ENCODE measurements around the gene TMTC2. TPM values are rescaled to one million over a fixed set of nuclear protein-coding genes. Genes with fewer than 3 reads are reported as not detected.
"Not testable (repeated sequence)": the region's sequence is repeated elsewhere in the genome, so short reads cannot be mapped to it uniquely, and the experiment has no call there.

The TMTC2 gene
- total and polyA plus RNA-seq, 12 donors, result 1.6 to 4.4 (median 2.7) TPM

DNA sequence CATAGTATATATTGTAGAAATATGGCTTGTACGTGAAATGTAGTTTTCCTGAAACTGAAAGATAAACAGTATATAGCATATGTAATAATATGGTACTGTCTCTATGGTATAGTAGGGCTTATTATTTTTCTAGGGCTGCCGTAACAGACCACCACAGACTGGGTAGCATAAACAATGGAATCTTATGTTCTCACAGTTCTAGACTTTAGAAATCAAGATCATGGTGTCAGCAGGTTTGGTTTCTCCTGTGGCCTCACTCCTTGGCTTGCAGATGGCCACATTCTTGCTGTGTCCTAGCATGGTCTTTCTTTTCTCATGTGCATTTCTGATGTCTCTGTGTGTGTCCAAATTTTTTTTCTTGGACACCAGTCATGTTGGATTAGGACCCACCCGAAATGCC, 155.8 kb downstream of the TMTC2 start:
- 90 to 95% (median 93%) methylated on average over 3 of the region's 3 CpGs for WGBS, 4 donors
- no peaks in the 10 kb centered on the region for H3K36me3 ChIP-seq (replicated peaks in 1 of 2)
- H3K4me1 ChIP-seq (replicated peaks in 1 of 2), result peaks cover 0 to 5% of the 10 kb centered on the region in 2 donors
- DNase-seq, result no peak
- no peak overlapping the region for H3K27ac ChIP-seq
- H3K4me3 ChIP-seq, result no peak overlapping the region
- H3K27me3 ChIP-seq, result no peaks in the 10 kb centered on the region
- TF ChIP-seq POLR2A (IDR thresholded peaks at IDR 0.05), result no peak
- TF ChIP-seq, protein P1, sequence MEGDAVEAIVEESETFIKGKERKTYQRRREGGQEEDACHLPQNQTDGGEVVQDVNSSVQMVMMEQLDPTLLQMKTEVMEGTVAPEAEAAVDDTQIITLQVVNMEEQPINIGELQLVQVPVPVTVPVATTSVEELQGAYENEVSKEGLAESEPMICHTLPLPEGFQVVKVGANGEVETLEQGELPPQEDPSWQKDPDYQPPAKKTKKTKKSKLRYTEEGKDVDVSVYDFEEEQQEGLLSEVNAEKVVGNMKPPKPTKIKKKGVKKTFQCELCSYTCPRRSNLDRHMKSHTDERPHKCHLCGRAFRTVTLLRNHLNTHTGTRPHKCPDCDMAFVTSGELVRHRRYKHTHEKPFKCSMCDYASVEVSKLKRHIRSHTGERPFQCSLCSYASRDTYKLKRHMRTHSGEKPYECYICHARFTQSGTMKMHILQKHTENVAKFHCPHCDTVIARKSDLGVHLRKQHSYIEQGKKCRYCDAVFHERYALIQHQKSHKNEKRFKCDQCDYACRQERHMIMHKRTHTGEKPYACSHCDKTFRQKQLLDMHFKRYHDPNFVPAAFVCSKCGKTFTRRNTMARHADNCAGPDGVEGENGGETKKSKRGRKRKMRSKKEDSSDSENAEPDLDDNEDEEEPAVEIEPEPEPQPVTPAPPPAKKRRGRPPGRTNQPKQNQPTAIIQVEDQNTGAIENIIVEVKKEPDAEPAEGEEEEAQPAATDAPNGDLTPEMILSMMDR (IDR thresholded peaks at IDR 0.05), result no peak
- no peaks in the 10 kb centered on the region for H3K9me3 ChIP-seq (replicated peaks in 1 of 3)
- intact Hi-C loops (cut with DNase I), result no loop called here

DNA sequence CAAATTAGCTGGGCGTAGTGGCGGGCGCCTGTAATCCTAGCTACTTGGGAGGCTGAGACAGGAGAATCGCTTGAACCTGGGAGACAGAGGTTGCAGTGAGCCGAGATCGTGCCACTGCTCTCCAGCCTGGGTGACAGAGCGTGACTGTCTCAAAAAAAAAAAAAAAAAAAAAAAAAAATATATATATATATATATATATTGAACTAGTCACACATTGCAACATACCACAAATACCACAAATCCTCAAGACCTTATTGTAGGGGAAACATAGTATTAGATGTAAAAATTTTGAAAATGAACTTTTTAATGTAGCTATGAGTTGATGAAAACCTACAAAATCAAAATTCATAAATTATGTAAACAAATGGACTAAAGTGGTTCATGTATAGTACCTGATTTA, 158.4 kb downstream of the TMTC2 start:
- H3K36me3 ChIP-seq (replicated peaks in 1 of 2); DNase-seq; intact Hi-C loops (cut with DNase I); H3K27me3 ChIP-seq; H3K4me3 ChIP-seq; H3K4me1 ChIP-seq (replicated peaks in 1 of 2); H3K27ac ChIP-seq; H3K9me3 ChIP-seq (replicated peaks in 1 of 3): not testable (repeated sequence)
- WGBS, 4 donors, result 78 to 94% (median 88%) methylated on average over 7 of the region's 7 CpGs

DNA sequence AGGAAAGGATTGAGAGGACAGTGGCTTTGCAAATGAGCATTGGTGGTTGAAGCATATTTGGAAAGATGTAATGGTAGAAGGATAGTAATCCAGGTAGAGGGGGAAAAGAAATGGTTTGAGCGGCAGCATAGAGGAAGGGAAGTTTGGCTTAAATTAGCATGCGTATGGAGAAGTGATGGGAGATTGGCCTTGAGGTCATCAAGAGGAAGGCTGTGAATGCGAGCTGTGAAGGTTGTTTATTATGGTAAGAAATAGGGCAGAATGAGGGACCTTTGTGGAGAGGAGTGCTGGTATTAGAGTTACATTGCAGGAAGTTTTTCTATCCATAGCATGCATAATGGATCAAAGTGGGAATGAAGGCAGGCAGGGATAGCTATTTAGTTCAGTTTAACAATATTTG, 162.1 kb downstream of the TMTC2 start:
- 70 to 82% (median 73%) methylated on average over 3 of the region's 3 CpGs for WGBS, 4 donors
- Histone ChIP-seq H3K9me3 (replicated peaks in 1 of 3) (no peaks in the 10 kb centered on the region), H3K27me3 (no peaks in the 10 kb centered on the region), H3K4me3 (no peak overlapping the region), H3K4me1 (replicated peaks in 1 of 2) (no peaks in the 10 kb centered on the region), H3K27ac (no peak overlapping the region), H3K36me3 (replicated peaks in 1 of 2) (no peaks in the 10 kb centered on the region)
- TF ChIP-seq POLR2A (IDR thresholded peaks at IDR 0.05), result no peak
- TF ChIP-seq, protein P1 (IDR thresholded peaks at IDR 0.05), result no peak
- DNase-seq, result no peak
- intact Hi-C loops (cut with DNase I), result no loop called here

DNA sequence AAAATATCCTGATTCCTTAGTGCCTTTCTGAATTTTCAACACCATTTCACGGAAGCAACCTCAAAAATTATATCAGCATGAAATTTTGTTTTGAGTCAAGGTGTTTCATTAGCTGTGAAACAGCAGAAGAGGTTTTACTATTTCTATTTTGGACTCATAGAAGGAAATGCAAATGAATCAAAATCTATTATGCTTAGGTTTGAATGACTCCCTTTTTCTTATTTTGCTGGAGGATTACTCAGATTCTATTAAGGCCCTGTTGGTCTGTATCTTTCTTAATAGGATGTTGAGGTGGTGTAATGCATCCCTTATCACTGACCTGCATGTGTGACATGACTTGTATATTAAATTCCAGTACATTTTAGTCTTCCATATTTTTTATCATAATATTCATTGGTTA, 165.8 kb downstream of the TMTC2 start:
- no peak for DNase-seq
- H3K36me3 ChIP-seq (replicated peaks in 1 of 2), result no peaks in the 10 kb centered on the region
- 79 to 93% (median 84%) methylated on average over 1 of the region's 1 CpG for WGBS, 4 donors
- H3K27me3 ChIP-seq, result no peaks in the 10 kb centered on the region
- intact Hi-C loops (cut with DNase I), result no loop called here
- no peak overlapping the region for H3K4me3 ChIP-seq
- no peak for TF ChIP-seq POLR2A (IDR thresholded peaks at IDR 0.05)
- TF ChIP-seq, protein P1 (IDR thresholded peaks at IDR 0.05), result no peak
- no peak overlapping the region for H3K27ac ChIP-seq
- H3K9me3 ChIP-seq (replicated peaks in 1 of 3), result no peaks in the 10 kb centered on the region
- no peaks in the 10 kb centered on the region for H3K4me1 ChIP-seq (replicated peaks in 1 of 2)

DNA sequence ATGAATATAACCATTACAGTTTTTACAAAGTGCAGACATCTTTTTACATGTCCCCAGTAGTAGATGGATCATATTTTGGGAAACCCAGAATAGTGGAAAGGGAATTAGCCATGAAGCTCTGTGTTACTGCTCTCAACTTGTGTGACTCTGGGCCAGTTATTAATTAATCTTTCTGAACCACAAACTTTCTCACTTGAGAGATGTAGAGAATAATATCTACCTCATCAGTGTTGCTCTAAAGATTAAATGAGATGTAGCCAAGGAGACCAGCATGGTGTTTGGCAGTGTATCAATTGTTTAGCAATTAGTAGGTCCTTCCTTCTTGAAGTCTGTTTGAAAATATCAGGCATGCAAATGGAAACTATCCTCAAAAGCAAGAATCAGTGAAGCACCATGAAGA, 169.2 kb downstream of the TMTC2 start:
- Histone ChIP-seq H3K9me3 (replicated peaks in 1 of 3) (no peaks in the 10 kb centered on the region), H3K36me3 (replicated peaks in 1 of 2) (no peaks in the 10 kb centered on the region), H3K4me1 (replicated peaks in 1 of 2) (no peaks in the 10 kb centered on the region), H3K27me3 (no peaks in the 10 kb centered on the region), H3K27ac (no peak overlapping the region), H3K4me3 (no peak overlapping the region)
- intact Hi-C loops (cut with DNase I), result no loop called here
- TF ChIP-seq, protein P1 (IDR thresholded peaks at IDR 0.05), result no peak
- no peak for TF ChIP-seq POLR2A (IDR thresholded peaks at IDR 0.05)
- no peak for DNase-seq

Measured in adrenal gland (tissue), 12 donors.